ENCODE measurements around the gene PNRC1.

DNA sequence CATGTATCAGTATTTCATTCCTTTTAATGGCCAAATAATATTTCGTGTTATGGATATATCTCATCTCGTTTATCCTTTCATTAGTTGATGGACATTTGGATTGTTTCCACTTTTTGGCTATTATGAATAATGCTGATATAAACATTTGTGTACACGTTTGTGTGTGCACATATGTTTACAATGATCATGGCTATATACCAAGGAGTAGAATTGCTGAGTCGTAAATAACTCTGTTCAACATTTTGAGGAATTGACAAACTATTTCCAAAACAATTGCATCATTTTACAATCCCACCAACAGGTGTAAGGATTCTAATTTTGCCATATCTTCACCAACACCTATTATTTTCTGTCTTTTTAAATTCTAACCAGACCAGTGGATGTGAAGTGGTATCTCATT is 26.3 kb upstream of the PNRC1 start:
- TF ChIP-seq, protein P1, sequence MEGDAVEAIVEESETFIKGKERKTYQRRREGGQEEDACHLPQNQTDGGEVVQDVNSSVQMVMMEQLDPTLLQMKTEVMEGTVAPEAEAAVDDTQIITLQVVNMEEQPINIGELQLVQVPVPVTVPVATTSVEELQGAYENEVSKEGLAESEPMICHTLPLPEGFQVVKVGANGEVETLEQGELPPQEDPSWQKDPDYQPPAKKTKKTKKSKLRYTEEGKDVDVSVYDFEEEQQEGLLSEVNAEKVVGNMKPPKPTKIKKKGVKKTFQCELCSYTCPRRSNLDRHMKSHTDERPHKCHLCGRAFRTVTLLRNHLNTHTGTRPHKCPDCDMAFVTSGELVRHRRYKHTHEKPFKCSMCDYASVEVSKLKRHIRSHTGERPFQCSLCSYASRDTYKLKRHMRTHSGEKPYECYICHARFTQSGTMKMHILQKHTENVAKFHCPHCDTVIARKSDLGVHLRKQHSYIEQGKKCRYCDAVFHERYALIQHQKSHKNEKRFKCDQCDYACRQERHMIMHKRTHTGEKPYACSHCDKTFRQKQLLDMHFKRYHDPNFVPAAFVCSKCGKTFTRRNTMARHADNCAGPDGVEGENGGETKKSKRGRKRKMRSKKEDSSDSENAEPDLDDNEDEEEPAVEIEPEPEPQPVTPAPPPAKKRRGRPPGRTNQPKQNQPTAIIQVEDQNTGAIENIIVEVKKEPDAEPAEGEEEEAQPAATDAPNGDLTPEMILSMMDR (IDR thresholded peaks at IDR 0.05): no peak
- TF ChIP-seq POLR2AphosphoS5 (IDR thresholded peaks at IDR 0.05; ENCODE audit: insufficient read depth in 1 of 2, low read depth in 1 of 2) (no peak), POLR2A (IDR thresholded peaks at IDR 0.05) (no peak)

Measured in vagina (tissue), 2 donors.